Left renal pelvis (tissue), 4 donors: Measurements from ENCODE around the gene CLSTN3. TPM values are rescaled to one million over a fixed set of nuclear protein-coding genes. Genes with fewer than 3 reads are reported as not detected.

Experiments used
- DNase-seq, 4 donors: peaks; one replicate each; pipeline ENCODE4 v3.0.0-alpha.2; 2013; ENCODE audit warnings: low read depth in 4 of 4, low spot score in 3 of 4
- polyA plus RNA-seq, 4 donors: library from polyadenylated mRNA; unstranded; fragments of 120-200 nt; gene quantifications; one replicate each; pipeline ENCODE4 v1.2.1, GENCODE V29; 2013; ENCODE audit not compliant: insufficient read length in 4 of 4

CLSTN3 gene
- polyA plus RNA-seq, 4 donors, result 53.4 to 105 (median 76.9) TPM

DNA sequence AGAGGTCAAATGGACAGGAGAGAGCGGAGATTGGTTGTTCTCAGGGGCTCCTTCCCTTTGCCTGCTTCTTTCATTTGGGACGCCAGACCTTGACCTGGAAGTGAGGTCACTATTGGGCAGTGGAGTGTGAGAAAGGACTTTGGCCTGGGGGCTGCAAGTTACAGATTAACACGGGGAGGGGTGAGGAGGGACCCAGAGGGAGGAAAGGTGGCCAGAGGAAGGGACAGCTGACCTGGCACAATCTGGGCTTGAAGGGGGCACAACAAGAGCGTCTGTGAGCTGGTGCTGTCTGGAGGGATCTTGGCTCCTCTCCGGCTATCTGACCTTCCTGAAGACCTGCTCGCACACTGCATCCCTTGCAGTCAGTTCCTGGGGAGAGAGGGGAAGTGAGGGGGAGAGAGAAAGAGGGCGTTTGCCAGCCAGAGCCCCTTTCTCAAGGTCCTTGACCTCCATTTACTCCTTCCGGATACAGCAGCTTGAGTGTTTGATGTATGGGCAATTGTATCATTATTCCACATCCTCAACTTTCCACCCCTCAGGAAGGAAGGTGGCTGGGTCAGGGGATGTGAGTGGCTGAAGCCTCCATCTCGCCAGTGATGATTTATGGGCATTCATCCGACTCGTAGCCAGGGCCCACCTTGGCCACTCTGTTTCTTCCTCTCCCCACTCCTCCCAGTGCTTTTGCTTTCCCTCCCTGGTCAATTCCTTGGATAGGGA is 6.2 kb upstream of the CLSTN3 start:
- DNase-seq, result no peak

DNA sequence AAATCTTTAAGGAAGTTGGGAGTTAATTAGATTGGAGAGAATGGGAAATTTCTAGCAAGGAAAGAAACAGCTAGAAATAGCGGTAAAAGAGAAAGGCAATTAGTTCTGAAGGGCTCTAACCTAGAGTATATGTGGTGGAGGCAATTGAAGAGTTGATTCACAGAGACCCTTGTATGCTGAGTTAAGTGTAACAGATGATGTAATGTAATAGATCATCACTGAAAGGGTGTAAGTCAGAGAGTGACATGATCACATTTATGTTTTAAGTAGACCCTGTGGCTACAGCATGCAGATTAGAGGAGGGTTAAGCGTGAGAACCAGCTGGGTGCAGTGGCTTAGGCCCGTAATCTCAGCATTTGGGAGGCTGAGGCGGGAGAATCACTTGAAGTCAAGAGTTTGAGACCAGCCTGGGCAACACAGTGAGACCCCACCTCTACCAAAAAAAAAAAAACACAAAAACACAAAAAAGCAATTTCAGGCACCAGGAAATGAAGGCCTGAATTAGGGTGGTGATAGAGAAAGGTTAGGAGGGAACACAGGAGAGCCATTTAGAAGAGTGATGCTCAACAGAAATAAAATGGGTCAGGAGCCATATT is 4.4 kb upstream of the CLSTN3 start:
- no peak for DNase-seq

DNA sequence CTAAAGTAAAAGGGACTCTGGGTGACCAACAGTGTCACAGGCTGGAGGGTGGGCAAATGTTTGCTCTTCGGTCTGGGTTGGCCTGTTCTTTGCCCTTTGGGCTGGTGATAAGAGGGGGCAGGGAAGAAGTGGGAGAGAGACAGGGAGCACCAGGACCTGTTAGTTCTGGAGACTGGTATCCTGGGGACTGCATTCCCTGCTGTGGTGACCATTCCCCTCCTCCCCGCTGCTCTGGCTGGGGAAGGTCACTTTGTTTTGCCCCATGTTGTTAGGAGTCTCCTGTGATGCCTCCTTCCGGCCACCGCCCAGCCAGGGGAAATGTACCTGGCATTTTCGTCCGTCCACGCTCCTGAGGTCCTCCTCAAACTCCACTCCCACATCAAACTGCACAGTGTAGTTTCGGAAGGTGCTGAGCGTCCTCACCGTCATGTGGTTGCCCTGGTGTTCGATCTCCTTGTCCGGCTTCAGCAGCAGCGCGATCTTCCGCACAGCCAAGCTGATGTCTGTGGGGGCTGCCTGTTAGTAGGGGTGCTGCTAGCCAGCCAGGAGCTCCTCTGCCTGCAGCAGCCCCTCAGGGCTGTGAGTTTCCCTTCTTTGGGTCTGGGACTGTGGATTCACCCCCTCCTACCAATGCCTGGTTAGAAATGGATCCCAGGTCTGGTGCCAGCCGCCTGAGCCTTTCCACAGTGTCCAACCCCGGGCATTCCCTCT is 2.1 kb upstream of the CLSTN3 start:
- DNase-seq, result no peak

DNA sequence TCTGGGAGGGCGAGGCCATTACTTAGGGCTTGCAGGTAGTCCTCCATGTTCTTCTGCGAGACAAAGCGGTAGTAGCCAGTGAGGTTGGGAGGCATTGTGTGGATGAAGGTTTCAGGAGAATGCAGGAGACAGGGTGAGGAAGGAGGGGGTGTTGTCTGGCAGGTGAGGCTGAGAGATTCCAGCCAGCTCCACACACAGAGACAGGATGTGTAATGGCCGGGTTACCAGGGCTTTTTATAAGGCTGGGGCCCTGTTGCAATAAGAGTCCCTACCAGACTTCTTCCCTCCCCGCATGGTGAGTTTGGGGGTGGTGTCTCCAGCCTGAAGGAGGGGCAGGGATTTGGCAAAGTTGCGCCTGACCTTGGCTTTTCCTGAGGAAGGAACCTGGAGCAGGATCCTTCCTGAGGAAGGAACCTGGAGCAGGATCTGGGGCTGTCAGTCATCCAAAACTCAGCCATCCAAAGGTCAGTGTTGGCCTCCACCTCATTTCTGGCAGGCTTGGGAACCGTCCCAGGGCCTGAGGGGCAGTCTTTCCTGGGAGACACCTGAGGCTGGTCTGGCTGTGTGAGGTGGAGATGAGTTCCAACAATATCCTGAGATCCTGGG is 1.4 kb upstream of the CLSTN3 start, which contains the start of gene RBP5:
RBP5 (minus strand) TSS at position 209 of the 606 bp plus-strand sequence; CDS start at position 95, 114 bp downstream.
- DNase-seq, result no peak

DNA sequence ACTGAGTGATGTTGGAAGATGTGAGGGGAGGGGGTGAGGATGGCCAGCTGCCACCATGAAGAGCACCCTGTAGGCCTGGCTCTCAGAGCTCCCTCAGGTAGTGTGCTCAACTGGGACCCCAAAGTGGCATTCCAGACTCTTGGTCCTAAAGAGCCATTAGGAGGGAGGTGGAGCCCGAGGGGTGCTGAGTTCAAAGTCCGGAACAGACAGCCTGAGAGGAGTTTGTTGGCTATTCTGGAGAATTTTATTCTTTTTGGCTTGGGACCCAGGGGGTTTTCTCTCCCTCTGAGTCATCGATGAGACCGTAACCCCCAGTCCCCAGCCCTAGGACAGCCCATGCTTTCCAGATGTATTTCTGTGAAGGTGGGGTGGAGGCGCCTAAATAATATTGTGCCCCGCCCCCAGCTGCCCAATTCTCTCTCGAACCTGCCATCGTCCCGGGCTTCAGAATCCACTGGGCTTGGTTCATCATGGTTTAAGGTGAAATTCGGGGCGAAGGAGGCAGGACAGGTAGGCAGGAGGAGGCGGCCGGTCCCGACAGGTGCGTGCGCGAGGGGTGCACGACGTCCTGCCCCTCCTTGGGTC is 792 bp upstream of the CLSTN3 start:
- DNase-seq, result no peak

DNA sequence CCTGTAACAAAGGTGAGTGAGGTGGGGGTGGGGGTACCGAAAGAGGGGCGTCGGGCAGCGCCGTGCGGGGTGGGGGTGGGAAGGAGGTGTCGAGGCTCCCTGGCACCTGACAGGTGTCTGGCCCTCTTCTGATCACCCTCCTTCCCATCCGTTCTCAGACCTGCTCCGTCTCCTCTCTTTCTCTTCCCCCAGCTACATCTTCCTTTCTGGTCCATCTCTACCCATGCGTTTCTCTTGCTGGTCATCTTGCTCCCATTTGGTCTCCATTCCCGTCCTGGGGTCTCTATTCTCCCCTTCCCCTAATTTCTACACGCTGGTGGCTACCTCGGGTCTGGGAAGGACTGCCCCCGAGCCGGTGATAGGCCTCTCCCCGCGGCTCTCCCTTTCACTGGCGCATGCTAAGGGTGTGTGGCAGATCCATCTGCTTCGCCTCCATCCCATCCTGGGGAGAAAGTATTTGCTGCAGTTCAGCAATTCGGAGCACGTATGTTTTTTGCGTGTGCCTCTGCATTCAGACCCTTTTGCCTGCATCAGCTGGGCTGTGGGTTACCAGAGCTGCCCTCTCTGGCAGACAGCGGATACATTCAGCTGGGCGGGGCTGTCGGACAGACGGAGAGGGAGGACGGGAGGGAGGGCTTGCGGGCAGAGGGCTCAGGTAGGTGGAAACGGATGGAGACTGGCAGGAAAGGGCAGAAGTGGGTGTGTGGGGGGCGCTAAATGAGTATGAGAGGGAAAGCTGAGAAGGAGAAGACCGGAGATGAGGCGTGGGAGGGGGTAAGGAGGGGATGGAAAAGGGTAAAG is 730 bp downstream of the CLSTN3 start:
- no peak for DNase-seq

DNA sequence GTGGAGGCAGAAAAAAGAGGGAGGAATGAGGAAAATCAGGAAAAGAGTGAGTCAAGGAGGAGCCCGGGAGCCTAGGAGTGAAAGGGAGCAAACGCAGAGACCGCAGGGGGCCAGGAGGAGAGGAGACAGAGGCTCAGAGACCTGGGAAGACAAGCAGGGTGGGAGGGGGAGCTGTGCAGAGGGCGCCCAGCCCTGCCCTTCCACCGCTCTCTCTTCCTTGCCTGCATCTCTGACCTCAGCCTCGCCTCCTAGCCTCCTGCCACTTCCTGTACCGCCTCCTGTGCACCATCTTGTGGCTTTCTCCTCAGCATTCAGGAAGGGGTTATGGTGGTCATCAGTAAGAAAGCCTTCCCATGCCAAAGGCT is 1.3 kb downstream of the CLSTN3 start:
- DNase-seq, result no peak

DNA sequence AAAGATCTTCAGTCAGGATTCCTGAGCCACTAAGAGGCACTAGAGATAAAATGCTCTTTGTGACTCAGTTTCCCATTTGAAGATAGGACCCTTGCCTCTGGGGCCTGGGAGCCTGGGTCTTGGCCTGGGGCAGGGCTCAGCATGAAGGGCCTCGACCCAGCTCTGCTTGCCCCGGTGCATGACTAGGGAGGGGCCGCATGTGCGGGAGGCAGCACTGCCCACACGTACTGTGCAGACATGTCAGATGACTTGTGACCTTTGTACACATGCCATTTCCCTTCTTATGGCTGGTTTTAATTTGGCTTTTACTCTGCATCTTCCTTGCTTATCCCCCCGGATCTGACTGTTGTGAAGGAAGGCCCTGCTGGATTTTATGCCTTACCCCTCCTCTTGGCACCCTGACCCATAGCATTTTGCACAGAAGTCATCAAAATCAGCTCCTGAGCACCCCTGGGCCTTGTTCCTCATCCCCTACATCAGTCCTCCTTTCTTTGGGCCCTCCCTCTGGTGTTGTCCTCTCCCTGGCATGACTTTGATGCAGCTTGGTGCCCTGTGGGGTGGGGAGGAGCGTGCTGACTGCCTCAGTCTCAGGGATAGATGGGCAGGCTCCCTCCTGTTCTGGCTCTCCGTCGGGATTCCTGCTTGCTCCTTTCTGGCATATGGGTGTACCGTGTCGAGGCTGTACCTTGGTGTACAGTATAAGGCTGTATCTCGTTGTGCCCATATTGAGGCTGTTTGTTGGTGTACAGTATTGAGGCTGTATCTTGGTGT is 4.4 kb downstream of the CLSTN3 start:
- DNase-seq, result no peak

DNA sequence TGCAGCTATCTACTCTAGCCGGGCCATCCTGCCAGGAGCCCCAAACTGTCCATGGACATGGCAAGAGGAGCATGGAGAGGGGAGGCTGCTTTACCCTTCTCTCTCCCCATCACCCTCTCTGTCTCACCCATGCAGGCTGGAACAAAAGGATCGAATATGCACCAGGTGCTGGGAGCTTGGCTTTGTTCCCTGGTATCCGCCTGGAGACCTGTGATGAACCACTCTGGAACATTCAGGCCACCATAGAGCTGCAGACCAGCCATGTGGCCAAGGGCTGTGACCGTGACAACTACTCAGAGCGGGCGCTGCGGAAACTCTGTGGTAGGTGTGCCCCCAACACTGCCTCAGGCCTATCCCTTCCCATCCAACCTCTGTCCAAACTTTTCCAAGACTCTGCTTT is 5.9 kb downstream of the CLSTN3 start:
- DNase-seq, result no peak

DNA sequence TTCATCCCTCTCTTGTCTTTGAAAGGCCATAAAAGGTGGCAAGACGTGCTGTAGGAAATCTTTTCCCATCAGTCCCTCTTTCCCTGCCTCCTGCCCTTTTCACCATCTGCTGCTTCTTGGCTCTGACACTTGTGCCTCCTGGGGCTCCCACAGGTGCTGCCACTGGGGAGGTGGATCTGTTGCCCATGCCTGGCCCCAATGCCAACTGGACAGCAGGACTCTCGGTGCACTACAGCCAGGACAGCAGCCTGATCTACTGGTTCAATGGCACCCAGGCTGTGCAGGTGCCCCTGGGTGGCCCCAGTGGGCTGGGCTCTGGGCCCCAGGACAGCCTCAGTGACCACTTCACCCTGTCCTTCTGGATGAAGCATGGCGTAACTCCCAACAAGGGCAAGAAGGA is 6.5 kb downstream of the CLSTN3 start:
- DNase-seq, result no peak

DNA sequence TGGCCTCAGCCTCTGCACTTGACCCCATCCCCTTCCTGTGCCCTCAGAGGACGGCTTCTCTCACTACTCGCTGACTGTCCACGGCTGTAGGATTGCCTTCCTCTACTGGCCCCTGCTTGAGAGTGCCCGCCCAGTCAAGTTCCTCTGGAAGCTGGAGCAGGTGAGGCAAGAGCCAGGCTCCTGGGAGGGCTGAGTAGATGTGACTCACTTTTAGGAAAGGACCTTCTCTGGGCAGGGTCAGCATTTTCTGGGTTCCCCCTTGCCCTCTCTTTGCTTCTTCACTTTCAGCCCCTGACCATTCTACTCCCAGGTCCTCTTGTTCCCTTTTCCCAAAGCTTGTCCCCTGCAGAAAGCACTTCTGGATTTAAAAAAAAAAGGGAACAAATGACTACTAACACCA is 7.7 kb downstream of the CLSTN3 start:
- DNase-seq, result no peak

DNA sequence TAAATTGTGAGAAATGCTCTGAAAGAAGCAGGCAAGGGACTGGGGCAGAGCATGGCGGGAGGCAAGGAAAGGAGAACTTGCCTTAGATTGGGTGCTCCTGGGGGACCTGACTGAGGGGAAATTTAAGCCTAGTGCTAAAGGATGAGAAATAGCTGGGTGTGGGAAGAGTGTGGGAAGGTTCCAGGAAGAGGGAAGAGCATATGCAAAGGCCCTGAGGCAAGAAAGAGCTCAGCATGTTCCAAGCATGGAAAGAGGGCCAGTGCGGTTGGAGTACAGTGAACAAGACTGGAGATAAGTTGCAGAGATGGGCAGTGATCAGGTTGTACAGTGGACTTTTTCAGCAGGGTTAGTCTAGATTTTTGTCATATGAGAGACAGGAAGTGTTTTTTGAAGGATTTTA is 9.0 kb downstream of the CLSTN3 start:
- no peak for DNase-seq

DNA sequence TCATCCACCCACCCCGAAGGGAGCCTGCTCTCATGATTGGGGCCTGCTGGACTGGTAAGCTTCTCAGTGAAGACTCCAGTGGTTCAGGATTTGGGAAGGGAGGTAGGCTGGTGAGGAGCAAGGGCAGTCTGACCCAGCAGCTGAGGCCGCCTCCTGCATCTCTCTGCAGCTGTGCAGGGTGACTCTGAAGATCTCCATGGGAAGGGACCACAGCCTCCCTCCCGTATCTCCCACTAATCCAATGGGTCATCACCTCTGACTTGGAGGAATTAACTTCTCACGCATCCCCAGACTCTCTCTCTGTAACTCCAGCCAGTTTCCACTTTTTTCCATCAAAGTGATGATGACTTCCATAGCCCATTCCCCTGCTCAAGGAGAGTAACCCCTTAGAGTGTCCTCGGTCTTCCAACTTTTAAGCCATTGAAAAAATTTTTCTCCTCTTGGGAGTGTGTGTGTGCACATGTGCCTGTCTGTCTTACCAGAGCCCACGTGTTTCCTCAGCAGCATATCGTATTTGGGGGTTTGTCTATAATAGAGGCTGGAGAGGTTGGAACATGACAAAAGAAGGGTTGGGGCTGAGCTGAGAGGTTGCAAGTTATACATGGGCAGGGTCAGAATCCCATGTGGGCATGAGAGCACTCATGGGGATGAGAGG is 11.3 kb downstream of the CLSTN3 start:
- no peak for DNase-seq

DNA sequence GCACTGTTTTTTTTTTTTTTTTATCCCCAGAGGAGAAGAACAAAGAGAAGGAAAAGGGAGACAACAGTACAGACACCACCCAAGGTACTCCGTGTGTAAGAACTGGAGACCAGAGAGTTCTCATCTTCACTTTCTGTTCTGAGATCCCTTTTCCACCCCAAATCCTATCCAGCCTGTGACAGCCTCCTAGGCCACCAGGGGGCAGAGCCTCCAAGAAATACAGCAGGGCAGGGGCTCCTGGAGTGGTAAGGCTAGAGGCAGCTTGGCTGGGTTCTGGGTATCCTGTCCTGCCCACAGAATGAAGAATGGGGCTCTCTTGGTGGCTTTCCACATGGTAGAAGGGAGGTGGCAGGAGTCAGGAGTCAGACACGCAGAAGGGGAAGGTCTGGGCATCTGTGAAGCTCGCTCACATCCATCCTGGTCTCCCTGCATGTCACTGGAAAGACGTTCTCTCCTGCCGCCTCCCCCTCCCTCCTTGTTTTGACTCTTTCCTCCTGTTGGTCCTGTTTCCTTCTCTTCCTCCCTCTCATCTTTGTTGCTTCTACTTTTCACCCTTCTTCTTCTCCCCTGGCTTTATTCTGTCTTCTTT is 12.0 kb downstream of the CLSTN3 start:
- no peak for DNase-seq

DNA sequence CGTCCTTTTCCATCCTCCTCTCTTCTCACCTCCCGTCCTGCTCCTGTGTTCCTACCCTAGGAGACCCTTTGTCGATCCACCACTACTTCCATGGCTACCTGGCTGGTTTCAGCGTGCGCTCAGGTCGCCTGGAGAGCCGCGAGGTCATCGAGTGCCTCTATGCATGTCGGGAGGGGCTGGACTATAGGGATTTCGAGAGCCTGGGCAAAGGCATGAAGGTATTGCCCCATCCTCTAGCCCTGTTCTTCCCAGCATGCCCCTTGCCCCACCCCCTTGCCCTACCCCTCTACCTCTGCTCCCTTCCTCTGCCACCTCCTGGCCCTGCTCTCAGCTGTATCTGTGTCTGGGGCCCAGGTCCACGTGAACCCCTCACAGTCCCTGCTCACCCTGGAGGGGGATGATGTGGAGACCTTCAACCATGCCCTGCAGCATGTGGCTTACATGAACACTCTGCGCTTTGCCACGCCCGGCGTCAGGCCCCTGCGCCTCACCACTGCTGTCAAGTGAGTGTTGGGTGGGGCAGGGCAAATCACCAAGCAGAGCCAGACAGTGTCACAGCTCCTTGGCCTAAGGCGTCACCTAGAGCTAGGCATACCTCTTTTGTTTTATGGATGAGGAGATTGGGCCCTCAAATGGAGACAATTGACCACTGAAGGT is 12.8 kb downstream of the CLSTN3 start:
- DNase-seq, result no peak

DNA sequence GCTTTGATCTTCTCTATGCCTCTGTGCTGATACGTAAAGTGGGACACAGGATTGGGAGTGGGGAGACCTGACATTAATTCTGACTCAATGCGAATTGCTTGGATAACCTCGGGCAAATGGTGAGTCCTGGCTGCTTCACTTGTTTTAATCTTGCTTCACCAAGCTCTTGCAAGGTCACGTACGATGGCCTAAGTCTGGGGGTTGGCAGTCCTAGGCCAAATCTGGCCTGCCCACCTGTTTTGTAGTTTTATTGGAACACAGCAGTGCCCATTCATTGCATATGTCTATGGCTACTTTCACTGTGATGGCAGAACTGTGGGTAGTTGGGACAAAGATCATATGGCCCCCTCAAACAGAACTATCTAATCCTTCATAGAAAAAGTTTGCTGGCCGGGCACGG is 13.4 kb downstream of the CLSTN3 start:
- DNase-seq, result no peak

DNA sequence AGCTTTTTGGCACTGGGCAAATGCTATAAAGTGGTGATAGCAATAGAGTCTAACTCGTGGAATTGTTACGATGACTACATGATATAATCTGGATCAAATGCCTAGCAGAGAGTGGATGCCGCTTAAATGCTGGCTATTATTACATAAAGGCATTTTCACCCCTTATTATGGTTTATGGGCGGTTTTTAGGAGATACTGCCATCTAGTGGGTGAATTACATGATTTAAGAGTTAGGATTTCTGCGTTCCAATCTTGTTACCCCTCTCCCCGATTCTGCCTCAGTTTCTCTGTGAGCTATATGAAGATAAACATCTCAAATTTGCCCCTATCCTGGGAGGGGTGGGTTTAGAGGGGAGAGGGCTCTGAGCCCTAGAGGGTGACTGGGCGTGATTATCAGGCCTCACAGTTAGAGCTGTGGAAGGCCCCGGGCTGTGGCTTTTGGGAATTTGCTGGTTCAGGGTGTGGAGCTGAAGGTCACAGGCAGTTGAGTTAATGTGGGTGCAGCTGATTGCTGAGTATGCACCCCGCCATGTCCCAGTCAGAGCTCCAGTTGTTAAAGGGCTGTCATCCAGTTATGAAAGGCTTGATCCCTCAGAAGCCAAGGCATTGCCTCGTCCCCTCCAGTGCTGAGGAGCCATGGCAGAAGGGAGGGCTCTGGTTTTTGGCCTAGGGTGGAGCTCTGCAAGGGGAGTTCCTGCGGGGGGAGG is 14.4 kb downstream of the CLSTN3 start:
- no peak for DNase-seq

DNA sequence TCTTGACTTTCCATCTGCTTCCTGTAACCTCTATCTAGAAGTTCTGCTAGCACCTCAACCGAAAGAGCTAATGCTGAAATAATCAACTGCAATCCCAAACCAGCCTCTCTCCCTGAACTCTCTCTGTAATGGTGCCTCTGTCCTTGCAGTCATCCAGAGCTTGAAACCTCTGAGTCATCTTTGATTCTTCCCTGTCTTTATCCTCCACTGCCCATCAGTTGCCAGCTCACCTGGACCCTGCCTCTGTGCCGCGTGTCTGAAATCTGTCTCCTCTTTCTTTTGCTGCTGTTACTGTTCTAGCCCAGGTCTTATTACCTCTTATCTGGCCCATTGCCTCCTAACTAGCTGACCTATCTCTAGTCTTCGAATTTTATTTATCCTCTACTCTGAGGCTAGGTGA is 15.5 kb downstream of the CLSTN3 start:
- DNase-seq, result no peak
